ENCODE results near the gene NXN.

The NXN gene

DNA sequence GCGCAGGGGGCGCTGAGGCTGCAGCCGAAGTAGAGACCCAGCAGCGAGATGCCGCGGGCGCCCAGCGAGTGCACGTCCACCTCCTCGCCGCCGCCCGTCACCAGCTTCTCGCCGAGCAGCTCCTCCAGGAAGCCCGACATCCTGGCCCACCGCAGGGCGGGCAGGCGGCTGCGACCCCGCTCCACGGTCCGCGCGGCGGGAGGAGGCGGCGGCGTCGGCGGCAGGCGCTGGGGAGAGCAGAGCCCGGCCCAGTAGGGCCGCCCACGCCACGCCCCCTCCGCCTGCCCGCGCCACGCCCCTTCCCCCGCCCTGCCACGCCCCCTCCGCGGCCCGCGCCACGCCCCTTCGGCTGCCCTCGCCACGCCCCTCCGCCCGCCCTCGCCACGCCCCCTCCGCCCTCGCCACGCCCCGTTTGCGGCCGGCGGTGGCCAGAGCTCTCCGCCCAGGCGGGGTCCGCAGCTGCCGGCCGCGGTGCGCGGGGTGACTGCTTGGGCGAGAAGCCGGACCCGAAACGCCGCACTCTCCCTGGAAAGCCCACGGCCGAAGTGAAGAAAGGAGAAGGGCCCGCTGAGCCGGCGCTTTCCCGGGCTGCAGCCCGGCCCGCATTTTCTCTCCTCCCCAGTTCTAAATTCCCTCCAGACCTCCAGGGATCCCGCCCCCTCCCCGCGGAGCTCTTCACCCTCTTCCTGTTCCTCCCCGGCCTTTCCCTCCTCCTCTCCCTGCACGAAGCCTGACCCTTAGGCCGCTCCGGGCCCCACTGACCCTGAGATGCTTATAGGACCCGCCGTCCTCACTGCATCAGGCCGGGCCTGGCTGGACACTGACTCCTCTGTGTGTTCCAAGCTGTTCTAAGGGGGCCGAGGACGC is at the start of gene NXN:
Gene NXN, minus strand, starts transcription at position 238 of the 867 bp plus-strand sequence.
- peak; percentile 75 to 79 for ATAC-seq

GRCh38 chr17:1027044-1027443 is 47.5 kb upstream of the NXN start:
- ATAC-seq, result no peak

- no peak for ATAC-seq
Measured at GRCh38 chr17:1026599-1026975, 47.0 kb upstream of the NXN start.

- no peak for ATAC-seq
Measured at GRCh38 chr17:1025733-1026598, 46.4 kb upstream of the NXN start.

- ATAC-seq, result no peak
Measured at GRCh38 chr17:1024076-1024475, 44.5 kb upstream of the NXN start.

- no peak for ATAC-seq
Measured at GRCh38 chr17:1022278-1023024, 42.9 kb upstream of the NXN start.

DNA sequence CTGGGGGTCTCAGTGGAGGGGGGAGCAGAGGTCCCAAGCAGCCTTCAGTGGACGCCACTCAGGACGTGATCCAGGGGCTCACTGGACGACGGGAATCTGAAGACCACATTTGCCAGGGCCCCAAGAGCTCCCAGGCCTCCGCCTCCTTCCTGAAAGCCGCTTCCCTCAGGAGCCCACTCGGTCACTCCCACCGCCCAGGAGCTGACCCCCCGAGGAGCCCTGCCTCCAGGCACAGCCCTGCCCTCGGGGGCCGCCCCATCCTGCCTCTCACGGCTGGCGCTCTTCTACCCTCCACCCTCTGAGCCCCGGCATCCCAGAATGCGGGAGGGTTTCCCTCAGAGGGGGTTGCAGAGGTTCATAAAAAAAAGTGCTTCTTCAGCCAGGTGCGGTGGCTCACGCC is 41.6 kb upstream of the NXN start:
- ATAC-seq, result no peak

- ATAC-seq, result no peak
Measured at GRCh38 chr17:1019451-1019850, 39.9 kb upstream of the NXN start.

- ATAC-seq, result no peak
Measured at GRCh38 chr17:1018547-1018946, 39.0 kb upstream of the NXN start.

DNA sequence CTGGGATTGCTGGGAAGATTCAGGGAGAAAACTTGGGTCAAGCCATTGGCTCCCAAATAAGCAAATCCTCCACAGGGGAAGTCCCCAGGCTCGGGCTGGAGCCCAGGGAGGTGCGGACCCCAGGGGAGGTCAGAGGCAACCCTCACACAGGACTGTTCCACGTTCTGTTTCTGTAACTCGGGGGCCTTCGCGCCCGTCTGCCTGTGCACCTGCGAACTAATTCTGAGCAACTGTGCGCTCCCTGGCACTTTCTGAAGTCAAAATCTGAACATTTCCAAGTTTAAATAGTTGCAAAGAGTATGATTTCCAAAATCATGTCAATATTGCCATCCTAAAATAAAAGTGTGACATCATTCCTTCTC is 34.1 kb upstream of the NXN start:
- ATAC-seq, result no peak

- ATAC-seq, result no peak
Measured at GRCh38 chr17:1012823-1013728, 33.5 kb upstream of the NXN start.

DNA sequence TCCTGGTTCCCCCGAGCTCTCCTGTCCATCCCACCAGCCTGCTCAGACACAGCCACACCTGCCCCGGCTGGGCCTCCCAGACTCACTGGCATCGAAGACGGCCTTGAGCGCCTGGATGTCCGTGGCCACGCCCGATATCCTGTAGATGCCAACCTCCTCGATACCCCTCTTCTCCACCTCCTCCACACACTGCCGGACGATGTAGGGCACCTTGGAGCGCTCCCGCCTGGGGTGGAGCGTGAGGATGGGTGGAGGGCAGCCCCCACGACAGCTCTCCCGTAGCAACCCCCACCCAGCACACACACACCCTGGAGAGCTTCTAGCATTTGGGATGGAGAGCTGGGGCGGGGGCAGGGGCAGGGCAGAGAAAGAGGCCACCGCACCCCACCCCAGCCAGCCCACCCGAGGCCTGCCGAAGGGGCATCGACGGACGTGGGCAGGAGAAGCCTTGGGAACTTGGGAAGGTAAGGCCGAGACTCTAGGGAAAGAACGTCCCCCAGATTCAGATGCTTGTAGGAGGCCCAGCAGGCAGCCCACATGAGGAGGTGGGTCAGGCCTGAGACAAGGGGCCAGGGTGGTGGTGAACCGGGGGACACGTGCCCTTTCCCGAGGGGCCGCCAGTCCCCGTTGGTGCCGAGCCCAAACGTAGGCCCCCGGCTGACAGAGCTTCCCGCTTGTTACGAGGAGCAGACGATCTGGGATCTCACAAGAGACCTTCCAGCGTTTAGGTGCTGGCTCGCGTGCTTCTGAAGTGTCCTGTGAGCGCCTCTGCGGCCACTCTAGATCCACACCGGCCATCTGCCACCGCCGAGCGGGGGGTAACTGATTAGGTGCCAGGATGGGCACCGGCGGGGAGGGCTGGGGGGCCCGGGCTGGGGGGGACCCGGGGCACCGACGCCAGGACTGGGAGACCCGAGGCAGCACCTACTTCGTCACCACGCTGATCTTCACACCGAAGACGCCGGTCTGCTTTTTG is 32.5 kb upstream of the NXN start:
- ATAC-seq, result no peak

DNA sequence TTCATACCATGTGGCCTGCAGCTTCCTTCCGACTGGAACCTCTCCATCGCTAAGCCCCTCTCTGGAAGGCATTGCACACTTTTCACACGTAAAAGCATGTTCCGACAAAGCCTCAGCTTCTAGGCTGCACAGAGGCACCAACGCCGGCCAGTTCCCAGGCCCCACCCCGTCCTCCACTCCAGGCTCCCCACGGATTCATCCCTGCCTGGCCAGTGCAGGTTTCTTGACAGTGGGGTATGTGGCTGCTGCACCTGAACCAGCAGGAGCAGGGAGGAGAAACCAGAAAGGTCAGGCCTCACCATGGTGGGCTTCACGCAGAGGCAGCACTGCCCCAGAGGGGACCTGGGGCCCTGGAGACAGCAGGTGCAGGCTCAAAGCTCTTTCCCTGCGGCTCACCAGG is 31.6 kb upstream of the NXN start:
- no peak for ATAC-seq

DNA sequence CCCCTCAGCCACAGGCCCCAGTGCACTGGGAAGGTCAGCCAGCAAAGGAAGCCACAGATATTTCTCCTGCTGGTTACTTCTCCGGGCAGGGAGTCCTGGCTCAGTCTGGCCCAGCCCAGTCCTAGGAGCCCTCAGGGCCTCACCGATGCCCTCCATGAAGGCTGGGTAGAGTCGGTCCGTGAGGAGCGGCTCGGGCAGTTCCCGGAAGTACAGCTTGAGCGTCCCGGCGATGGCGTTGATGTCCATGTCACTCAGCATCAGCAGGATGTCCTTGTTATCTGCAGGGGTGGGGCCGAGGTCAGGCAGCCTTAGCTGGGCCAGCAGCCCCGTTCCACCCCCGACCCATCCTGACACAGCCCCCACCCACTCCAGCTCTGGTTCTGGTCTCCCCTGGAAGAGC is 31.0 kb upstream of the NXN start:
- no peak for ATAC-seq

DNA sequence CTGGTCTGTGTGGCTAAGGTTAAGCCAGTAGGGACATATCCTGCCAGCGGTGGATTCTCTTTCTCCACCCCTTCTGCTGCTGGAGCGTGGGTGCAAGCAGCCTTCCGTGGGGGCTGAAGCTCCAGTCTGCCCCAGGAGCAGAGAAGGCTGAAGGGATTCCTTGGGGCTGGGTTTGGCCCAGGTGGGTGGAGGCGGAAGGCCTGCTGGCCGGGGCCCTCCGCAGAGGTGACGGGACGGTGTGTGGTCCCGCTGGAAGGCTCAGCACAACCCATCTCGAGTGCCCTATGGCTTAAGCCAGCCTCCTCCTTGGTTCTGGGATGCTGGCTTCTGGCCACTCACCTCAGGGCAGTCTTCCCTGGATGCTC is 30.5 kb upstream of the NXN start:
- no peak for ATAC-seq

GRCh38 chr17:1009229-1010085 is 29.9 kb upstream of the NXN start:
- no peak for ATAC-seq

DNA sequence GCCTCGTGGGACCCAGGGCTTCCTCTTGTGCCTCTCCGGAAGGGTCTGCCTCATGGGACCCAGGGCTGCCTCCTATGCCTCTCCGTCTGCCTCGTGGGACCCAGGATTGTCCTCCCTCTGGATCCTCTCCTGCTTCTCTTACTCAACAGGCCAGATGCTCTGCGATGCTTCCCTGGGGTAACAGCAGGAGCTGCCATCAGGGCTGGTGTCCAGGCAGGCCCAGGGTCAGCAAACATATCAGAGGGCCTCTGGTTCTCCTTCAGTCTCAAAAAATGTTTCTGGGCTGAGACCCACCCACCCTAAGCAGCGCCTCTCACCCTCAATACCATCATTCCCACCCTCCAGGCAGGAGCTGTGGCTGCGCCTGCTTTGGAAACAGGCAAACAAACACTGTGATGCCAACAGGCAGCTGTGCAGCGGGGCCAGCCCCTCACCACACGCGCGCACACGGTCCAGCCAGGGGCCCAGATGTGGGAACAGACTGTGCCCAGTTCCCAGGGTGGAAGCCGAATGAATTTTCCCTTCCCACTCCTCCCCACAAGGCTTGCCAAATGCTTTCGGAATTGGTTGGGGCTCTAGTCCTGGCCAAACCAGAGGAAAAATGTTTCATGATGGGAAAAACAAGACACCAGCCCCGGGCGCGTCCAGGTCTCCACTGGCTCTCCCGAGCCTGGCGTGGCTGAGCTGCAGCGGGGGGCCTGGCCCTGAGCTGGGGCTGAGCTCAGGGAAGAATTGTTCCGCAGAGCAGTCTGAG is 28.6 kb upstream of the NXN start:
- ATAC-seq, result no peak

DNA sequence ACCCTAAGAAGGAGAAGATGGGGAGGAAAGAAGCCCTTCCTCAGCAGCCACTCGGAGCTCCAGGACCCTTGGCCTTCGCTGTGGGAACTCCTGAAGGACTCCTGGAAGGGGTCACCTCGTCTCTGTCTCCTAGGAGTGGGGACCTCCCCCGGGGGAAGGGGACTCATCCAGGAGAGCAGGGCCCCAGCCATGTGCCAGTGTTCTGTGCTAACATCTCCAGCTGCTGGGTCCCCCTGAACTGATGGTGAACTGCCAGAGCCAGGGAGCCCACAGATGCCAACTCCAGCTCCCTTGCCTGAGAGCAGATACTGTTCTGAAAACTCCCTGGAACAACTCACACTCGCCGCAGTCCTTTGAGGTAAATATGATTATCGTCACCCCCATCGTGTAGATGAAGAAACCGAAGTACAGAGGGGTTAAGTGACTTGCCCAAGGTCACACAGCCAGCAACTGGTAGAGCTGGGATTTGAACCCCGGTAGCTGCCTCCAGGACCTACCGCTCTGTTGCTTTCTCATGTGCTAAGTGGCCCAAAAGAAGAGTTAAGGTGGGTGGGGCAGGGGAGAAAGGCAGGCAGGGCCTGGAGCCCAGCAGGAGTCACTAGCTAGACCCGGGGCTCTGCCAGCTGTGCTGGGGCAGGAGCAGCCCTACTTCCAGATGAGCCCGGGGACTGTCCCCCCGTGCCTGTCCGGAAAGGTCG is 27.9 kb upstream of the NXN start:
- no peak for ATAC-seq

DNA sequence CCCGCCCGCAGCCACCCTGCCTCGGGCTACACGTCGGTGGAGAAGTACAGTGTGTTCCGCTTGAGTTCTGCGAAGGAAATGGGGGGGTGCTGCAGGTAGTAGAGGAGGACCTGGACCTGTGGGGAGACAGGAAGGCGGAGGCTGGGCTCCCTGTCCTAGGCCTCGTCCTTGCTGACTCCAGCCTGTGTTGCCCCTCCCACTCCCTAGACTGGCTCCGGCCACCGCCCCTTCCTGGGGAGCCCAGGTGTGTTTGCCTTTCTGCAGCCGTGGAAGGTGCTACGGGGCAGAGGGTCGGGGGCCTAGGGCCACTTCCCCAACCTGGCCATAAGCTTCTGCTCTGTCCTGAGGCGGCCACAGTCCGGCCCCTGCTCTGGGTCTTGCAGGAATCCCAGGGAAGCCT is 26.5 kb upstream of the NXN start:
- no peak for ATAC-seq
